Activated T-helper 17 cell treated with anti-CD3 and anti-CD28 coated beads, Interleukin-2, amount 50 U/mL, for 72 hours (primary cell): ENCODE measurements around the gene NKPD1. TPM values are rescaled to one million over a fixed set of nuclear protein-coding genes. Genes with fewer than 3 reads are reported as not detected.

Experiments used
- ATAC-seq: fragments of 150-1000 bp; cut with Tn5 transposase; replicated peaks from 2 replicates; pipeline ENCODE4 v1.10.0; 2021; ENCODE audit warnings: mild to moderate bottlenecking, moderate library complexity
- H3K27ac Mint-ChIP-seq: one replicate; pipeline ENCODE4 v1.8.0; 2022; ENCODE audit warnings: mixed read lengths
- H3K27me3 Mint-ChIP-seq: one replicate; pipeline ENCODE4 v1.8.0; 2022; ENCODE audit warnings: mixed read lengths
- H3K36me3 Mint-ChIP-seq: one replicate; pipeline ENCODE4 v1.8.0; 2022; ENCODE audit warnings: low read depth, mild to moderate bottlenecking, mixed read lengths
- H3K4me1 Mint-ChIP-seq: one replicate; pipeline ENCODE4 v1.8.0; 2022; ENCODE audit warnings: mixed read lengths
- H3K4me3 Mint-ChIP-seq: one replicate; pipeline ENCODE4 v1.8.0; 2022; ENCODE audit warnings: mild to moderate bottlenecking, mixed read lengths
- H3K9me3 Mint-ChIP-seq: one replicate; pipeline ENCODE4 v1.8.0; 2022; ENCODE audit warnings: mixed read lengths
- total RNA-seq, 2 donors: library from RNA; stranded (reverse); gene quantifications; one replicate each; pipeline ENCODE4 v1.2.3, GENCODE V29; 2022

Gene NKPD1
- total RNA-seq, 2 donors from 2014 or later: 0.06 to 0.40 TPM

DNA sequence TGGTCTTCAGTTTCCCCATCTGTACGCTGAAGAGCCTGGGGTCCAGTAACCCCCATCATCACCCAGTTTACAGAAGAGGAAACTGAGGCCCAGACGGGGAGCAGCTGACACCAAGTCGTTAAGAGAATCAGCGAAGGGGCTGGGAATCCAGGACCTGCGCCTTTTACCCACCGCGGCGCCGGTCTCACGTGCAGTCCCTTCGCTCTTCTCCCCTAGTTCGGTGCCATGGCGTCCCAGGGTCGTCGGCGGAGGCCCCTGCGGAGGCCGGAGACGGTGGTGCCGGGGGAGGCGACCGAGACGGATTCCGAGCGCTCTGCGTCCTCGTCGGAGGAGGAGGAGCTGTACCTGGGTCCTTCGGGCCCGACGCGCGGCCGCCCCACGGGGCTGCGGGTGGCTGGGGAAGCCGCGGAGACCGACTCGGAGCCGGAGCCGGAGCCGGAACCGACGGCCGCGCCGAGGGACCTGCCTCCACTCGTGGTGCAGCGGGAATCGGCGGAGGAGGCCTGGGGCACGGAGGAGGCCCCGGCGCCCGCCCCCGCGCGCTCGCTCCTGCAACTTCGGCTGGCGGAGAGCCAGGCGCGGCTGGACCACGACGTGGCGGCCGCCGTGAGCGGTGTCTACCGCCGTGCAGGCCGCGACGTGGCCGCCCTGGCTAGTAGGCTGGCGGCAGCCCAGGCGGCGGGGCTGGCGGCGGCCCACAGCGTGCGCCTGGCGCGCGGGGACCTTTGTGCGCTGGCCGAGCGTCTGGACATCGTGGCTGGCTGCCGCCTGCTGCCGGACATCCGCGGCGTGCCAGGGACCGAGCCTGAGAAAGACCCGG lies 18.5 kb upstream of the NKPD1 start:
- no peak for ATAC-seq
- Mint-ChIP-seq H3K9me3 (no peaks in the 10 kb centered on the region), H3K27ac (peak overlapping the region; percentile 88), H3K27me3 (no peaks in the 10 kb centered on the region), H3K36me3 (peaks cover 19% of the 10 kb centered on the region), H3K4me3 (peak overlapping the region; percentile 82), H3K4me1 (peaks cover 19% of the 10 kb centered on the region)

DNA sequence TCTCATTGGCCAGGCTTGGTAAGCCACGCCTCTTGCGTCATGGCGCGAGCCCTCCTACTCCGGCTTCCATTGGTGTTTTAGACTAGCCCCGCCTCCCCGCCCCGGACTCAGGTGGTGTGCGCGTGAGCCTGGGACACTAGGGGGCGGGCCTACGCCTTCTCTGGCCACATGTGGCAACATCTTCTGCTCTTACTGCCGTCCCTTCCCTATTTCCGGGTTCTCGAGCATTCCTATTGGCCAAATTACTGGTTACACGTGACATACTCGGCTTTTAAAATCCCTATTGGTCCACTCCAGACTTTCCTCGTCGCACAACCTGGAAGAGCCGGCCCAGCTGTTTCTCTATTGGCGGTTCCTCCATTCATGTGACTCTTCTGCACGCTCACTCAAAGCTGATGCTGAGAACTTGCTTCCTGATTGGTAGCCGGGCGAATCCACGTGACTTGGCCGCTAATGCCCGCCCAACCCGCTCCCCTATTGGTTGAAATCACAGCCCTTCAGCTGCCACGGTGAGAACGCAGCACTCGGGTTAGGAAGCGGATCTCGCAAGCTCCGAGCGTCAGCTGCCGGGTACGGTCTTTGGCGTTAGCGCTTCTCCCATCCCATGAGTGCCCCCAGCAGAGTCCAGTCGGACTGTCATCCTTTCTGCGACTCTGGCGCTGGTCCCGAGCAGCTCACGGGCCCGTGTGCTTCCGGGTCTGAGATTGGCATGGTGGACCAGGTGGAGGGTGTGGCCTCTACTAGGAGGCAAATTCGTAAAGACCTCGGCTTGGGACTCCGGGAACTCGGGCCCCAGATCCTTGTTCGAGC lies 17.7 kb upstream of the NKPD1 start, which contains the start of gene BLOC1S3:
TSS of gene BLOC1S3 (plus strand) at position 523 of the 810 bp plus-strand sequence. CDS start 513 bp downstream, outside the sequence.
- Mint-ChIP-seq H3K9me3 (no peaks in the 10 kb centered on the region), H3K4me3 (peak within 1 kb of the TSS; percentile 82), H3K36me3 (peaks cover 19% of the 10 kb centered on the region), H3K4me1 (peaks cover 19% of the 10 kb centered on the region), H3K27me3 (no peaks in the 10 kb centered on the region), H3K27ac (peak within 1 kb of the TSS; percentile 88)
- peak; percentile 89 for ATAC-seq

DNA sequence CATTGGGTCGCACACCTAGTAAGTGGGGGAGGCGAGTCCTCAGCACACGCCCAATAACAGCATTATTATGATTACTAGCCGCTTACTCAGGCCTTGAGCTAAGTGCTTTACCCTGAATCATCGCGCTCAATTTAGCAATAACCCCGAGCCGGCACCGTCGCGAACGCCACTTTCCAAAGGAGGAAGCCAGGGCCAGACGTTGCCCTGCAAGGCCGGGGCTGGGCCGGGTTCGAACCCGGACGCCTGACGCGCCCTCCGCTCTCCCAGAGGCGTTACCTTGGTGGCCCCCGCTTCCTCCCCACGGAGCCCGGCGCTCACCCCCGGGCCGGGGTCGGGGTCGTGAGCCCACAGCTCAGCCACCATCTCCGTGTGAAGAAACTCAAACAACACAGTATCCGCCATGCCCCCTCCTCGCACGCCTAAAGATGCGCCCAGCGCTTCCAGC lies 17.1 kb upstream of the NKPD1 start, which contains the start of gene TRAPPC6A:
TSS of gene TRAPPC6A (minus strand) at position 421 of the 445 bp plus-strand sequence. CDS start at position 402, 19 bp downstream.
- peaks cover 17% of the 10 kb centered on the region for H3K36me3 Mint-ChIP-seq
- no peak for ATAC-seq
- H3K27ac Mint-ChIP-seq: peak within 1 kb of the TSS; percentile 88
- H3K9me3 Mint-ChIP-seq: no peaks in the 10 kb centered on the region
- H3K4me1 Mint-ChIP-seq: peaks cover 17% of the 10 kb centered on the region
- H3K4me3 Mint-ChIP-seq: peak within 1 kb of the TSS; percentile 82
- H3K27me3 Mint-ChIP-seq: no peaks in the 10 kb centered on the region

DNA sequence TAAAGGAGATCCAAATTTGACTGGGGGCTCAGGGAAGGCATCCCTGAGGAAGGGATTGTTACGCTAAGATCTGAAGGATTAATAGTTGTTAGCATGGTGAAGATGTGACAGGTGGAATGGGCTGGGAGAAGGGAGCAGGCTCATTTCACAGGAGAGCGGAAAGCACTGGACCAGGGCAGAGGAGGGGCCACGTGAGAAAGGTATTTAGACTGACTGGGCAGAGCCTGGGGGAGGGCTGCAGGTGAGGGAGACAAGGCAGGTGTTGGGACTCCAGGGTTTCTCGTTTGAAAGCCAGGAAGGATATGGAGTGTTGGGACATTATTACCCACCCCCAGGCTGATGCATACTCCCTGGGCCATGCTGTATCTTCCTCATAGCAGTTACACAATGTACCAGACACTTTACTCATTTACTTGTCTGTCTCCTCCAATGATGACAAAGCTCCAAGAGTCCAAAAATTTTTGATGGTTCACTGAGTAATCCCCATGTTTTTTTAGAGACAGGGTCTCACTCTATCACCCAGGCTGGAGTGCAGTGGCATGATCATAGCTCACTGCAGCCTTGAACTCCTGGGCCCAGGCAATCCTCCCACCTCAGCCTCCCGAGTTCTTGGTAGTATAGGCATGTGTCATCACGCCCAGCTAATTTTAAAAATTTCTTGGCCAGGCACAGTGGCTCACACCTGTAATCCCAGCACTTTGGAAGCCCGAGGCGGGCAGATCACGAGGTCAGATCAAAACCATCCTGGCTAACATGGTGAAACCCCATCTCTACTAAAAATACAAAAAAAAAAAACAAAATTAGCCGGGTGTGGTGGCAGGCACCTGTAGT lies 14.9 kb upstream of the NKPD1 start:
- Mint-ChIP-seq H3K4me1 (peaks cover 11% of the 10 kb centered on the region), H3K9me3 (no peaks in the 10 kb centered on the region), H3K27me3 (no peaks in the 10 kb centered on the region), H3K36me3 (peaks cover 3% of the 10 kb centered on the region), H3K4me3 (no peak overlapping the region), H3K27ac (peak overlapping the region; percentile 51)
- no peak for ATAC-seq

DNA sequence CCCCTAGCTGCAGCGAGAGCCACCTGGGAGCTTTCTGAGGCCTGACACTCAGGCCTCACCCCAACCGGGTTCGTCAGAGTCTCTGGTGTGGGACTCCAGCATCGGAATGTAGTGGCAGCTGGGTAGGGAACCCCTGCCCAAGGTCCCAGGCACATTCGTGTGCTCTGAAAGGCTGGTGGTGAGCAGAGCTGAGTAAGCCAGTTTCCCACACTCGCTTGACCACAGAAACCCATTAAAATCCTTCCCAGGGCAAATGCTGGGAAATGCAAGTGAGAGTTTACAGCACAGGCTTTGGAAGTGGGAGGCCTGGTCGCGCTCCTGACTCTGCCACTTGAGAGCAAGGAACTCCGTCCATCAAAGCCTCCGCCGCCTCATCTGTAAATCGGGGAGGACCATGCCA lies 13.0 kb upstream of the NKPD1 start:
- Mint-ChIP-seq H3K36me3 (no peaks in the 10 kb centered on the region), H3K9me3 (no peaks in the 10 kb centered on the region), H3K27me3 (no peaks in the 10 kb centered on the region), H3K4me3 (no peak overlapping the region), H3K27ac (peak overlapping the region; percentile 46), H3K4me1 (peaks cover 11% of the 10 kb centered on the region)
- ATAC-seq: no peak

DNA sequence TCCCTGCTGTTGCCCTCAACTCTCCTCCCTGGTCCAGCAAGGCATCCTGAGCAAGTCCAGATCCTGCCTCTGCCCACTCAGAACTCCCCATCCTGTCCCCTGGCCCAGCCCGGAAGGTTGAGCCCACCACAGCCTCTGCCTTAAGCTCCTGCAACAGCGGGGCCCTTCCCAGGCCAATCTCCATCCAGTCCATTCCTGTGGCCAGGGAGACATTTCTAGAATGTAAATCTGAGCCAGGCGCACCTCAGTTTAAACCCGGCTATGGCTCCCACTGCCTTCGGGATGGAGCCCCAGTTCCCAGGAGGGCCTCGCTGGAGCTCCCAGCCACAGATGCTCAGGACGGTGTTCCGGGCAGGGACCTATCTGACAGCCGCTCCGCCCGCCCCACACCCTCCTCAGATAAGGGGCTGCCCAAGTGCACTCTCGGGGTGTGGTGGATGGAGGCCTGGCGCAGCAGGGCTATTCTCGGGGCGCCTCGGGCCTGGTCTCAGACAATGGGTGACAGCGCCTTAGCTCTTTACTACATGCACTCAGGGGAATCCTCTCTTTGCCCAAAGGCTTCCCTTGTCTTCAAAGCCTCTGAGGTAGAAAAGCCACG lies 11.9 kb upstream of the NKPD1 start:
- Mint-ChIP-seq H3K4me3 (peak overlapping the region; percentile 85), H3K27me3 (no peaks in the 10 kb centered on the region), H3K9me3 (no peaks in the 10 kb centered on the region), H3K4me1 (peaks cover 11% of the 10 kb centered on the region), H3K36me3 (no peaks in the 10 kb centered on the region), H3K27ac (peak overlapping the region; percentile 99)
- no peak for ATAC-seq

DNA sequence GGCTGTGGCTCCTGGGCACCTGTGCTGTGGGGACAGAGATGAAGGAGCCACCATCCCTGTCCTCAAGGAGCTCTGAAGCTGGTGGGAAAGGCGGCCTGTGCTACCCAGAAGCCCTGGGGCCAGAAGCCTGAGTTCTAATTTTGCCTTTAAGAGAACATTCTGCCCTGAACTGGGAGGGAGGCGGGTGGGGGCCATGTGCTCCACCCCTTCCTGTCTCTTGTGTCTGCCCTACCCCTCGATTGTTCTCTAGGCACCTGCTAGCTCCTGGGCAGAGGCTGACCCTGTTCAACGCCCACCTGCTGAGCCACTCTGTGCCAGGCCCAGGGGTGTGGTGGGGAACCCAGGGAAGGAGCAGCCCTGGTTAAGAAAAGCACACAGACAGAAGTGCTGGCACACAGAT lies 11.4 kb upstream of the NKPD1 start:
- peak overlapping the region; percentile 99 for H3K27ac Mint-ChIP-seq
- H3K36me3 Mint-ChIP-seq: no peaks in the 10 kb centered on the region
- ATAC-seq: peak; percentile 24
- H3K27me3 Mint-ChIP-seq: no peaks in the 10 kb centered on the region
- peaks cover 11% of the 10 kb centered on the region for H3K4me1 Mint-ChIP-seq
- peak overlapping the region; percentile 85 for H3K4me3 Mint-ChIP-seq
- no peaks in the 10 kb centered on the region for H3K9me3 Mint-ChIP-seq

DNA sequence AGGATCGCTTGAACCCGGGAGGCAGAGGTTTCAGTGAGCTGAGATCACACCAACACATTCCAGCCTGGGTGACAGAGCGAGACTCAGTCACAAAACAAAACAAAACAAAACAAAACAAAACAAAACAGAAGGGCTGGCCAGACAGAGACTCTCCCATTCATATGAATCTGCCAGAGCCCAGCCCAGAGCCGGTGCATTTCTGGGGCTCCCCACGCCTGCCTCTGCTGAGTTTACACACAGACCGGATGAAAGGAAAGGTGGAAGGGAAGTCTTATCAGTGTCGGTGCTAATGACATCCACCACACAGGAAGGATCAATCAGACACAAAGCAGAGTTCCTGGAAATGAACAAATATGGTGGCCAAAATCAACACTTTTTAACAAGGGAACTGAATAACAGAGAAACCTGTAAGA lies 10.4 kb upstream of the NKPD1 start:
- no peaks in the 10 kb centered on the region for H3K27me3 Mint-ChIP-seq
- peaks cover 14% of the 10 kb centered on the region for H3K4me1 Mint-ChIP-seq
- ATAC-seq: peak; percentile 96
- peak overlapping the region; percentile 85 for H3K4me3 Mint-ChIP-seq
- H3K27ac Mint-ChIP-seq: peak overlapping the region; percentile 99
- H3K9me3 Mint-ChIP-seq: no peaks in the 10 kb centered on the region
- no peaks in the 10 kb centered on the region for H3K36me3 Mint-ChIP-seq

DNA sequence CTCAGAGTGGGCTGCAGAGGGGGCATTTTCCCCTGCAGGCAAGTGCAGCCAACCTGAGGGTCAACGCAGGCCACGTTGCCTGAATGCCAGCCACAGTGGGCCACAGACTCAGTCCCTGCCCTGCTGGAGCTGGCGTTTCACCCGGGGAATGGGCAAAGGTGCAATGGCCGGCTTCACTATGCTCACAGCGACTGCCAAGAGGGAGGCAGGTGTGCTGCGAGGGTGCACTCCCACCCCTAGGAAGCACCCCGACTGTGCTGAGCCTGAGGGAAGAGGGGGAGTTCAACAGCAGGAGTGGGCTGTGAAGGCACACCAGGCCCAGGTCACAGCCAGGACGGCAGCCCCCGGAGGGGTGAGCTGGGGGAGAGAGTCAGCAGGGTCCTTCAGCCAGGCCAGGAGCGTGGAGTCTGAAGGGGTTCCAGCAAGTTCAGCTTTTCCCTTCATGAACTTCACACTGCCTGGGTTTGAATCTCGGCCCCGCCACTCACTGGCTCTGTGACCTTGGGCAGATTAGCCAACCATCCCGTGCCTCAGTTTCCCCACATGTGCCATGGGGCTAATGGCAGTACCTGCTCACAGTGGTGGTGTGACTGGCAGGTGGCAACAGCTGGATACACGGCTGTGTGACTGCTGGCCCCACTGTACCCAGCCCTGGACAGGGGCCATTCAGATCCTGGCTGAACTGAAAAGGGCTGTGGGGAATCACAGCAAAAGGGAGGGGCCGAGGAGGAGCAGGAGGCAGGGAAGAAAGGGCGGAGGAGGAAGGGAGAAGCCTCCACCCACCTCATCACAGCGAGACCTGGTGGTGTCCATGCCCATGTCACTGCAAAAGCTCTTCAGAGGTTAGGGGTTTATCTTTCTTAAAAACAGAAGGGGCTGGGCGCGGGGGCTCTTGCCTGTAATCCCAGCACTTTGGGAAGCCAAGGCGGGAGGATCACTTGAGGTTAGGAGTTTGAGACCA lies 9.6 kb upstream of the NKPD1 start:
- Mint-ChIP-seq H3K4me1 (peaks cover 12% of the 10 kb centered on the region), H3K4me3 (peak overlapping the region; percentile 85), H3K27ac (peak overlapping the region; percentile 99), H3K9me3 (no peaks in the 10 kb centered on the region), H3K27me3 (no peaks in the 10 kb centered on the region), H3K36me3 (no peaks in the 10 kb centered on the region)
- no peak for ATAC-seq

DNA sequence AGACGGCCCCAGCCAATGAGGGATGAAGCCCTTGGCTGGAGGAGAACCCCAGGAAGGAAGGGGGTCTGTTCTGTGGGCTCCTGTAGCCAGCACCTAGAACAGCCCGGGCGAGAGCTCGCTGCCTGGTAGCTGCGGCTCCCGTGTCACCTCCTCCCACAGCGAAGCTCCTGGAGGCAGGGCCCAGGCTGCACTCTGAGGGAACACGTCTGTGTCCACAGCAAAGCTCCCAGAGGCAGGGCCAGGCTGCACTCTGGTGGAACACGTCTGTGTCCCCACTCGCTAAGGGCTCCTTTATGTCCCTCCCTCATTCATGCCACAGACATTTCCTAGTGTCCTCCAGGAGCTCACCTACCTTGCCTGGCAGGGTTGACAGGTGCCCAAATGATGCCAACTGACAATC lies 8.8 kb upstream of the NKPD1 start:
- no peaks in the 10 kb centered on the region for H3K36me3 Mint-ChIP-seq
- H3K27ac Mint-ChIP-seq: no peak overlapping the region
- H3K4me1 Mint-ChIP-seq: peaks cover 10% of the 10 kb centered on the region
- ATAC-seq: no peak
- H3K9me3 Mint-ChIP-seq: no peaks in the 10 kb centered on the region
- H3K4me3 Mint-ChIP-seq: peak overlapping the region; percentile 85
- H3K27me3 Mint-ChIP-seq: no peaks in the 10 kb centered on the region

DNA sequence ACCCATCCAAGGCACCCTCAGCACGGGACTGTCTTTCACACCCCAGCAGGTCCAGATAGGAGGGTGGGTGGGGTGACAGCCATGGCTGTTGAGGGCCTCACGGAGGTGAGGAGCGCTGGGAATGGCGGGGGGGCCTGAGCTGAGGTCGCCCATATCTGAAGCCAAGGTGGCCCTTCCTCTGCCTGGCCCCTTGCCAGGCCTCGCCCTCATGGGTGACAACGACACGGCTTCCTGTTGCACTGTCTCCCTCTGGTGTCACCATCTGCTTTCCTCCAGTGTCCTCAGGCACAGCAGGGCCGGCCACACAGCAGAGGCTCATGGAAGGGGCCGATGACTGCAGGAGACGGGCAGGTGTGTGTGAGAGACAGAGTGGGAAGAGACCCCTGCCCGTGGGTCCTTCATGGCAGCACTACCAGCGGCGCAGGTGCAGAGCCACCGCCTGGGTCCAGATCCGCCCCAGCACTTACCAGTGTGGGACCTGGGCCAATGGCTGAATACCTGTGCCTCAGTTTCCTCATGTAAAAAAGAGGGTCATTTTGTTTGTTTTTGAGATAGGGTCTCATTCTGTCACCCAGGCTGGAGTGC lies 8.1 kb upstream of the NKPD1 start:
- H3K36me3 Mint-ChIP-seq: no peaks in the 10 kb centered on the region
- peaks cover 14% of the 10 kb centered on the region for H3K4me1 Mint-ChIP-seq
- no peaks in the 10 kb centered on the region for H3K27me3 Mint-ChIP-seq
- ATAC-seq: no peak
- no peaks in the 10 kb centered on the region for H3K9me3 Mint-ChIP-seq
- H3K27ac Mint-ChIP-seq: no peak overlapping the region
- H3K4me3 Mint-ChIP-seq: no peak overlapping the region

DNA sequence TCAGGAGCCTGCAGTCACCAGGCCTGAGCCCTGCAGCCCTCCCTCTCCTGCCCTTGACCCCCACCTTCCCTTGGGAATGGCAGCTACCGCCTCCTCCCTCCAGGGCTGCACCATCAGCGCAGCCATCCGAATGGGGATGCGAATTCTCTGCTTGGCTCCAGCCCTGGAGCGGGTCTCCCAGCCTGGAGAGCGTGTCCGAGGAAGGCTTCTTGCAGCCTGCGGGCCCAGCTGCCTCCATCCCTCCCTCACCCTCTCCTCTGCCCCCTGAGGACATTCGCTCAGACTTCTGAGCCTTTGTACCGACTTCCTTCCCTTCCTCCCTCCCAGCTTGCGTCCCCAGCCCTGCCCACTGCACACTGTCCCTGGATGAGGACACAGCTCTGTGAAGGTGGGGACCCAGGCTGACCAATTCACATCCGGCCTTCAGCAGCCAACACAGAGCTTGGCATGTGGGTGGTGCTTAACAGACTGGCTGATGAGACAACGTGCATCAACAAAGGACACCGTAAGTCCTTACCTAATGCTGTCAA lies 6.0 kb upstream of the NKPD1 start:
- no peak for ATAC-seq
- H3K4me3 Mint-ChIP-seq: no peak overlapping the region
- H3K27me3 Mint-ChIP-seq: no peaks in the 10 kb centered on the region
- H3K27ac Mint-ChIP-seq: peak overlapping the region; percentile 58
- H3K4me1 Mint-ChIP-seq: peaks cover 17% of the 10 kb centered on the region
- no peaks in the 10 kb centered on the region for H3K36me3 Mint-ChIP-seq
- H3K9me3 Mint-ChIP-seq: no peaks in the 10 kb centered on the region
